ENCODE measurements around the gene MAP7D2. TPM values are rescaled to one million over a fixed set of nuclear protein-coding genes. Genes with fewer than 3 reads are reported as not detected.
A peak's percentile ranks its signal among the peaks of the same experiment; 100 is the strongest.

The MAP7D2 gene
- total RNA-seq, 1 donor from 2014 or later: 1.5 TPM

- Mint-ChIP-seq H3K27me3 (no peaks in the 10 kb centered on the region), H3K9me3 (ENCODE audit: low read depth) (peaks cover 15% of the 10 kb centered on the region), H3K27ac (no peak overlapping the region), H3K4me1 (ENCODE audit: low read depth) (peaks cover 22% of the 10 kb centered on the region), H3K4me3 (ENCODE audit: low read depth) (no peak overlapping the region), H3K36me3 (ENCODE audit: insufficient read depth) (peaks cover 14% of the 10 kb centered on the region)
- DNase-seq (ENCODE audit: low spot score, unreplicated experiment): no peak
- TF ChIP-seq, protein P1, sequence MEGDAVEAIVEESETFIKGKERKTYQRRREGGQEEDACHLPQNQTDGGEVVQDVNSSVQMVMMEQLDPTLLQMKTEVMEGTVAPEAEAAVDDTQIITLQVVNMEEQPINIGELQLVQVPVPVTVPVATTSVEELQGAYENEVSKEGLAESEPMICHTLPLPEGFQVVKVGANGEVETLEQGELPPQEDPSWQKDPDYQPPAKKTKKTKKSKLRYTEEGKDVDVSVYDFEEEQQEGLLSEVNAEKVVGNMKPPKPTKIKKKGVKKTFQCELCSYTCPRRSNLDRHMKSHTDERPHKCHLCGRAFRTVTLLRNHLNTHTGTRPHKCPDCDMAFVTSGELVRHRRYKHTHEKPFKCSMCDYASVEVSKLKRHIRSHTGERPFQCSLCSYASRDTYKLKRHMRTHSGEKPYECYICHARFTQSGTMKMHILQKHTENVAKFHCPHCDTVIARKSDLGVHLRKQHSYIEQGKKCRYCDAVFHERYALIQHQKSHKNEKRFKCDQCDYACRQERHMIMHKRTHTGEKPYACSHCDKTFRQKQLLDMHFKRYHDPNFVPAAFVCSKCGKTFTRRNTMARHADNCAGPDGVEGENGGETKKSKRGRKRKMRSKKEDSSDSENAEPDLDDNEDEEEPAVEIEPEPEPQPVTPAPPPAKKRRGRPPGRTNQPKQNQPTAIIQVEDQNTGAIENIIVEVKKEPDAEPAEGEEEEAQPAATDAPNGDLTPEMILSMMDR (IDR thresholded peaks at IDR 0.05; ENCODE audit: unreplicated experiment): no peak
Observed at GRCh38 chrX:19964017-19964710, 152.5 kb downstream of the MAP7D2 start.

- H3K36me3 Mint-ChIP-seq (ENCODE audit: insufficient read depth): peaks cover 8% of the 10 kb centered on the region
- no peak for DNase-seq (ENCODE audit: low spot score, unreplicated experiment)
- no peaks in the 10 kb centered on the region for H3K27me3 Mint-ChIP-seq
- H3K27ac Mint-ChIP-seq: no peak overlapping the region
- peaks cover 18% of the 10 kb centered on the region for H3K9me3 Mint-ChIP-seq (ENCODE audit: low read depth)
- TF ChIP-seq, protein P1 (IDR thresholded peaks at IDR 0.05; ENCODE audit: unreplicated experiment): no peak
- peaks cover 7% of the 10 kb centered on the region for H3K4me1 Mint-ChIP-seq (ENCODE audit: low read depth)
- no peak overlapping the region for H3K4me3 Mint-ChIP-seq (ENCODE audit: low read depth)
Observed at GRCh38 chrX:19960913-19961312, 155.8 kb downstream of the MAP7D2 start.

- H3K9me3 Mint-ChIP-seq (ENCODE audit: low read depth): peaks cover 11% of the 10 kb centered on the region
- no peaks in the 10 kb centered on the region for H3K27me3 Mint-ChIP-seq
- peaks cover 2% of the 10 kb centered on the region for H3K36me3 Mint-ChIP-seq (ENCODE audit: insufficient read depth)
- no peak overlapping the region for H3K27ac Mint-ChIP-seq
- H3K4me1 Mint-ChIP-seq (ENCODE audit: low read depth): no peaks in the 10 kb centered on the region
- DNase-seq (ENCODE audit: low spot score, unreplicated experiment): no peak
- TF ChIP-seq, protein P1 (IDR thresholded peaks at IDR 0.05; ENCODE audit: unreplicated experiment): no peak
- no peak overlapping the region for H3K4me3 Mint-ChIP-seq (ENCODE audit: low read depth)
Observed at GRCh38 chrX:19958552-19959486, 157.9 kb downstream of the MAP7D2 start.

DNA sequence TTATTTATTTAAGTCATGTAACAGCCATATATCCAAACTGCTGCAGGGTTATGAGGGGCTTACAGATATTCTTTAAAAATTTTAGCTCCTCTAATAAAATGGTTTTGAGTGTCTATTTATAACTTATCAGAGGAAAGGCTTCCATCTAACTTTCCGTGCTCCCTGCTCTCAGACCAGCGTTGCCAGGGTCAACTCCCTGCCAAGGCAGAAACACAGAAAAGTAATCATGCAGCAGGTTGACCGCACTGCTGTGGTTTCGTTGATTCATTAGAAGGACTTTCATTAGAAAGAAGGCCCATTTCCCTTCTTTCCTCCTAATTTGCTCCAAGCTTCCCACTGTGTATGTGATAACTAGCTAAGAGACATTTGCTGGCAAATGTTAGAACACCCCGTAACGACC is 159.8 kb downstream of the MAP7D2 start:
- H3K9me3 Mint-ChIP-seq (ENCODE audit: low read depth): peaks cover 15% of the 10 kb centered on the region
- H3K36me3 Mint-ChIP-seq (ENCODE audit: insufficient read depth): peaks cover 1% of the 10 kb centered on the region
- H3K27ac Mint-ChIP-seq: no peak overlapping the region
- TF ChIP-seq, protein P1 (IDR thresholded peaks at IDR 0.05; ENCODE audit: unreplicated experiment): no peak
- H3K27me3 Mint-ChIP-seq: no peaks in the 10 kb centered on the region
- H3K4me3 Mint-ChIP-seq (ENCODE audit: low read depth): no peak overlapping the region
- no peaks in the 10 kb centered on the region for H3K4me1 Mint-ChIP-seq (ENCODE audit: low read depth)
- DNase-seq (ENCODE audit: low spot score, unreplicated experiment): no peak

Small RNA genes within 50 kb of the gene (microRNA-seq; reads per million reads assigned to microRNA genes)
- gene MIR23C (ENCODE audit: borderline number of aligned reads, unreplicated experiment): 13.7 reads per million, percentile 25 among the genes with 10 or more reads in this experiment

Other genes starting within 250 kb of the MAP7D2 start
- 16.8 and 19.2 TPM in 2 replicates for gene SH3KBP1, start 229.3 kb downstream of the MAP7D2 start, total RNA-seq
- gene BCLAF3, start 125.8 kb downstream of the MAP7D2 start, total RNA-seq: 13.6 and 13.9 TPM in 2 replicates
- gene EIF1AX, start 24.9 kb upstream of the MAP7D2 start, total RNA-seq: 90.6 and 96.4 TPM in 2 replicates
- 60.8 and 61.8 TPM in 2 replicates for gene RPS6KA3, start 150.0 kb upstream of the MAP7D2 start, total RNA-seq

All from progenitor cell of endocrine pancreas (in vitro differentiated cells).